Kidney epithelial cell (primary cell): ENCODE measurements around the gene SLC38A9. TPM values are rescaled to one million over a fixed set of nuclear protein-coding genes. Genes with fewer than 3 reads are reported as not detected.

ENCODE experiments used
- DNase-seq: peaks from one replicate; pipeline ENCODE4 v3.0.0-alpha.2; 2010; ENCODE audit warnings: low read depth
- H3K27me3 ChIP-seq: 2 replicates; pipeline ENCODE4 v1.6.0; 2011; ENCODE audit warnings: low read length; ENCODE audit not compliant: control insufficient read depth, insufficient read depth
- H3K36me3 ChIP-seq: 2 replicates; pipeline ENCODE4 v1.5.1; 2011; ENCODE audit warnings: low read length; ENCODE audit not compliant: control insufficient read depth, insufficient read depth
- H3K4me3 ChIP-seq: 2 replicates; pipeline ENCODE4 v1.5.1; 2011; ENCODE audit warnings: low read depth, mild to moderate bottlenecking, control low read depth, low read length
- CTCF ChIP-seq: IDR thresholded peaks from 2 replicates; pipeline ENCODE4 v1.5.1; 2011; ENCODE audit warnings: mild to moderate bottlenecking, moderate library complexity, low read length, control low read depth, inconsistent platforms; ENCODE audit not compliant: insufficient read depth, poor library complexity, severe bottlenecking
- total RNA-seq: library from RNA; depleted of rRNA; stranded (reverse); fragments of >200 nt; gene quantifications from 2 replicates; pipeline ENCODE4 v1.2.3, GENCODE V29; 2015

Gene SLC38A9
- total RNA-seq, 1 donor from 2014 or later, result 21.5 TPM

- Histone ChIP-seq H3K27me3 (no peaks in the 10 kb centered on the region), H3K36me3 (no peaks in the 10 kb centered on the region), H3K4me3 (no peak overlapping the region)
- no peak for DNase-seq
- TF ChIP-seq CTCF, result no peak
These were observed 74.1 kb downstream of the SLC38A9 start for GRCh38 chr5:55638051-55638450.

DNA sequence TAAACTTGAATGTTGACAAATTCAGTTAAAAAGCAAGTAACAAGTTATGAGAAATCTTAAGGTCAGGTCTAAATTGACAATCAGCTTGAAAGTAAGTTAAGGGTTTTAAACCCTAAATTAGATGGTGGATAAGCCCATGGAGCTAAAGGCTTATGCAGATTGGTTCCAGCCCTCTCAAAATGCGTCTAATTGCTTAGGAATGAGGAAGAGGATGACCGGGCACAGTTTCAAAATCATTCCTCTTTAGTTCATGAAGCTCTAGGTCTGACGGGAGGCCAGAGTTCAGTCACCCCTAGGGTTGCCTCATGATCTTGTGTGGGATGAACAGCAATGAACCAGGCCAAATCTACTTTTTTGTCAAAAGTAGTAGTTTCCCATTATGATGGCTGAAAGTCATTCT lies 75.4 kb downstream of the SLC38A9 start:
- TF ChIP-seq CTCF, result no peak
- Histone ChIP-seq H3K36me3 (no peaks in the 10 kb centered on the region), H3K27me3 (no peaks in the 10 kb centered on the region), H3K4me3 (no peak overlapping the region)
- no peak for DNase-seq

GRCh38 chr5:55636177-55636576 lies 75.9 kb downstream of the SLC38A9 start:
- H3K4me3 ChIP-seq, result no peak overlapping the region
- no peaks in the 10 kb centered on the region for H3K36me3 ChIP-seq
- no peak for TF ChIP-seq CTCF
- H3K27me3 ChIP-seq, result no peaks in the 10 kb centered on the region
- no peak for DNase-seq

DNA sequence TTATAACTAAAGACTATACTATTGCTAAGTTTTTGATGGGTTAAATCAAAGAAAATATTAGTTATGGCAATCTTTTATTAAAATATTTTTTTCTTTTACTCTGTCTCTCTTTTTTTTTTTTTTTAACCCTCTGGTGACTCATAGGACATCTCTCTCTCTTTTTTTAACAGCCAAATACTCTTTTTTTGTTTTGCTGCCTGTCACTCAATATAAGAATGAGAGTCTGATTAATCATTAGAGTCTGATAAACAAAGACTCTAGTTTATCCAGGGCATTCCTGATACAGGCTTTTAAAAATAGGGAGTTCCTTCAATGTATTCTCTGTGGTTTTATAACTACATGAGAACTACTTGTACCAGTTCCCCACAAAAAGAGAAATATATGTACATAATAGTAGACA lies 77.3 kb downstream of the SLC38A9 start:
- H3K4me3 ChIP-seq, result no peak overlapping the region
- TF ChIP-seq CTCF, result no peak
- no peaks in the 10 kb centered on the region for H3K36me3 ChIP-seq
- no peaks in the 10 kb centered on the region for H3K27me3 ChIP-seq
- DNase-seq, result no peak

- no peak for DNase-seq
- Histone ChIP-seq H3K36me3 (no peaks in the 10 kb centered on the region), H3K27me3 (no peaks in the 10 kb centered on the region), H3K4me3 (no peak overlapping the region)
- no peak for TF ChIP-seq CTCF
These were observed 77.8 kb downstream of the SLC38A9 start for GRCh38 chr5:55634209-55634805.

DNA sequence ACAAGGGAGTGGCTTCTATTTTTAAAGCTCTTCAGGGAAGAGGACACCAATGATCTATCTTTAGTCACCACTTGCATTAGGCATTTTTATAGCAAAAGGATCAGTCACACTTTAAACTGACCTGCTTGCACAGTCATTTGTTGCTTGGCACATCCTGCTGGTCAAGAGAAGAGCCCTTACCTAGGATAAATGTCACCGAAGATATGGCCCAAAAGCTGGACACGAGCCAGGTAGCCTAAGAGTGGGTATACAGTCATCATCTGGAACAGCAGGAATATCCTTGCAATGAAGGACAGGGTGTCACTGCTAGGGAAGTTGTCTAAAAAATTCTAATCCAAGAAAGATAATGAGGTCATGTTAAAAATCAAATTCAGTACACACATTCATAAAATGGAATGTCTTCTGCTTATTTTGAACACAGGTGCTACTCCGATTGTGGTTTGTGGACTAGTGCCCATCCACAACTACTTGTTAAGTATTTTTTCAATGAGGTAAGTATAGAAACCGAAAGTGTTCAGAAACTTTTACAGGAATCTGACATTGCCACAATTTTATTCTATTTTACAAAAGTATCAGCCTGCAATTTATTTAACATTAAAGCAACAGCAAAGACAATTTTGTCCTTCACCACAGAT lies 78.4 kb downstream of the SLC38A9 start:
- H3K27me3 ChIP-seq, result no peaks in the 10 kb centered on the region
- no peak overlapping the region for H3K4me3 ChIP-seq
- no peak for TF ChIP-seq CTCF
- no peaks in the 10 kb centered on the region for H3K36me3 ChIP-seq
- DNase-seq, result no peak
